NB4 (cell line): ENCODE data around the gene NALCN.

Experiments used
- DNase-seq: peaks from one replicate; pipeline ENCODE4 v3.0.0; 2010; ENCODE audit warnings: low read depth
- H3K4me3 ChIP-seq: one replicate; pipeline ENCODE4 v1.5.1; 2011; ENCODE audit warnings: mild to moderate bottlenecking, low read depth, low read length, moderate library complexity
- CTCF ChIP-seq: IDR thresholded peaks from one replicate; pipeline ENCODE4 v1.5.1; 2012; ENCODE audit warnings: low read depth, low read length
- MYC ChIP-seq: IDR thresholded peaks from 2 replicates; pipeline ENCODE4 v1.6.1; 2011; ENCODE audit warnings: low read depth, low read length
- POLR2A ChIP-seq: IDR thresholded peaks from 2 replicates; pipeline ENCODE4 v1.6.1; 2011; ENCODE audit warnings: mild to moderate bottlenecking; ENCODE audit not compliant: insufficient read length; ENCODE audit errors: extremely low read depth
- TF ChIP-seq, protein P1 (sequence below): IDR thresholded peaks from 2 replicates; pipeline ENCODE4 v1.6.1; 2011; ENCODE audit warnings: low read depth, low read length

Gene NALCN

GRCh38 chr13:101202590-101202989 lies 213.7 kb downstream of the NALCN start:
- no peak for DNase-seq

DNA sequence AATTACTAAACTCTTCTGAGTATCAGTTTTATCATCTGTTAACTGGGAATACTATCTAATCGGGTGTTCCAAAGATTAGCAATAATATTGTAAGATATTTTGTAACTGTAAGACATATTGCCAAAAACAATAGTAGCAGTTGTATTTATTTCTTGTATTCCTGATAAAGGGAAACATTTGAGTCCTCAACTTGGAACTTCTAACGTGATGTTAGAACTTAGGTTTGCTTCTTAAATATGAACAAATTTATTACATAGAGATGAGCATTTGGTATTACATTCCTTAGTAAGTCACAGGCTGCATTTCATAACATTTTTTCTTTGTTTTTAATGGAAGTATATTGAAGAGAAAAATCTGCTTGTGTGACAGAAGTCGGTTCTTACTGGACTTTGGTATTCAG lies 225.3 kb downstream of the NALCN start:
- H3K4me3 ChIP-seq: no peak overlapping the region
- TF ChIP-seq, protein P1, sequence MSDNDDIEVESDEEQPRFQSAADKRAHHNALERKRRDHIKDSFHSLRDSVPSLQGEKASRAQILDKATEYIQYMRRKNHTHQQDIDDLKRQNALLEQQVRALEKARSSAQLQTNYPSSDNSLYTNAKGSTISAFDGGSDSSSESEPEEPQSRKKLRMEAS: no peak
- TF ChIP-seq CTCF (no peak), MYC (no peak)
- DNase-seq: no peak

More at GRCh38 chr13:101202590-101202989, 213.7 kb downstream of the NALCN start:
- no peak overlapping the region for H3K4me3 ChIP-seq
- no peak for TF ChIP-seq MYC

- no peak for DNase-seq
- TF ChIP-seq, protein P1: no peak
- TF ChIP-seq MYC (no peak), POLR2A (no peak), CTCF (no peak)
- H3K4me3 ChIP-seq: no peak overlapping the region
Measured at GRCh38 chr13:101190337-101190736, 226.0 kb downstream of the NALCN start.

DNA sequence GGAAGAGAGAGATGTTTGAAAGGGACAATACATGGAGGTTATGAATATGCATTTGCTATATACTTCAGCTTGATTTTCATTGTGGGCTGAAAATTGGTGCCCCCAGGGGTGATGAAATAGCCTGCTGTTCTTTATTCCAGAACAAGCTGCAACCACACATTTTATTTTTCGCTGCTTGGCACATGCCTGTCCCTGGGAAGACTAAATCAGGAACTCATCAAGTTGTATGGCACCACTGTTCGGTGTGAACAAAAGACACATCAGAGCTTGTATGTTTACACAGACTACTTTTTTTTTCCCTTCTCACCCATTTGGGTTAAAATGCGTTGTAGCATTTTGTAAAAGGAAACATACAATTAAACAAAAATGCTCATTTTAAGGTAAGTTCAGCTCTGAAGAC lies 230.7 kb downstream of the NALCN start:
- no peak for TF ChIP-seq MYC
- TF ChIP-seq, protein P1: no peak
- no peak for TF ChIP-seq CTCF
- TF ChIP-seq POLR2A: no peak
- DNase-seq: no peak
- H3K4me3 ChIP-seq: no peak overlapping the region

GRCh38 chr13:101181076-101181685 lies 235.1 kb downstream of the NALCN start:
- TF ChIP-seq, protein P1: no peak
- TF ChIP-seq CTCF: no peak
- no peak for TF ChIP-seq MYC
- DNase-seq: no peak
- H3K4me3 ChIP-seq: no peak overlapping the region

DNA sequence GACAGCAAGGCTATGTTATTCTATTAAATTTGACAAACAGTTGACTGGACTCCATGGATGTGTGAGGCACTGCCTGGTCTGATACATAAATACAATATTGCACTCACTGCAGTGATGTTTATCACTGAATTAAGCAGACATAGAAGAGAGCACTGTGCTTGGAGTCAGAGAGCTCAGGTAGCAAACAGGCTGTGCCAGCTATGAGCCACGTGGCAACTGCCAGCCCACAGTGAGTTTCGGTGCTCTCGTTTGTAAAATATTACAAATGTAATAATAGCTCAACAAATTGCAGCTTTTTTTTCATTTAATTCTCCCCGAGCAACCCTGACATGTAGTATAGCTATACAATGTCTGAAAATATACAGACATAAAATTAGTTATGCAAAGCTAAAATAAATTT lies 237.3 kb downstream of the NALCN start:
- H3K4me3 ChIP-seq: no peak overlapping the region
- no peak for DNase-seq
- TF ChIP-seq MYC: no peak

GRCh38 chr13:101178406-101178805 lies 237.9 kb downstream of the NALCN start:
- no peak for TF ChIP-seq POLR2A
- TF ChIP-seq, protein P1: no peak
- TF ChIP-seq MYC: no peak
- no peak for TF ChIP-seq CTCF
- no peak overlapping the region for H3K4me3 ChIP-seq
- no peak for DNase-seq
